ENCODE measurements around the gene DENND1A.

DENND1A gene

DNA sequence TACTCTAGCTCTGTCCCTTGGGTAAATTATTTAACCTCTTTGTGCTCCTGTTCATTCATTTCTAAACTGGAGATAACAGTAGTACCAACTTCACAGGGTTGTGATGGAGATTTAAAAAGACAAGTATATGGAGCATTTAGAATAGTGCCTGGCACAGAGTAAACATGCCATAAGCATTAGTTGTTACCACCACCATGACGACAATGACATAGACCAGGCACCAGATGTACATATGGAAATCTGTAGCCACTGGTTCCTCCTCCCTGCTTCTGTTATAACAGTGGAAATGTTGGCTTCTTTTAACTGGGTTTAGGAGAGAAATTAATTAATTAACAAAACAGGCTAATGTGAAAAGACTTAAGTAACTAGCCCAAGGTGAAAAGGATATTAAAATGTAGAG lies 217.5 kb downstream of the DENND1A start:
- DNase-seq (ENCODE audit: low read depth), result no peak
- TF ChIP-seq, protein P1, sequence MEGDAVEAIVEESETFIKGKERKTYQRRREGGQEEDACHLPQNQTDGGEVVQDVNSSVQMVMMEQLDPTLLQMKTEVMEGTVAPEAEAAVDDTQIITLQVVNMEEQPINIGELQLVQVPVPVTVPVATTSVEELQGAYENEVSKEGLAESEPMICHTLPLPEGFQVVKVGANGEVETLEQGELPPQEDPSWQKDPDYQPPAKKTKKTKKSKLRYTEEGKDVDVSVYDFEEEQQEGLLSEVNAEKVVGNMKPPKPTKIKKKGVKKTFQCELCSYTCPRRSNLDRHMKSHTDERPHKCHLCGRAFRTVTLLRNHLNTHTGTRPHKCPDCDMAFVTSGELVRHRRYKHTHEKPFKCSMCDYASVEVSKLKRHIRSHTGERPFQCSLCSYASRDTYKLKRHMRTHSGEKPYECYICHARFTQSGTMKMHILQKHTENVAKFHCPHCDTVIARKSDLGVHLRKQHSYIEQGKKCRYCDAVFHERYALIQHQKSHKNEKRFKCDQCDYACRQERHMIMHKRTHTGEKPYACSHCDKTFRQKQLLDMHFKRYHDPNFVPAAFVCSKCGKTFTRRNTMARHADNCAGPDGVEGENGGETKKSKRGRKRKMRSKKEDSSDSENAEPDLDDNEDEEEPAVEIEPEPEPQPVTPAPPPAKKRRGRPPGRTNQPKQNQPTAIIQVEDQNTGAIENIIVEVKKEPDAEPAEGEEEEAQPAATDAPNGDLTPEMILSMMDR (IDR thresholded peaks at IDR 0.05; ENCODE audit: low read depth, low read length, missing control alignments), result no peak
- no peak overlapping the region for H3K4me3 ChIP-seq (ENCODE audit: low read depth, low read length)
- in situ Hi-C loops (cut with HindIII; ENCODE audit: low sequenced_read_pairs), result no loop called here

DNA sequence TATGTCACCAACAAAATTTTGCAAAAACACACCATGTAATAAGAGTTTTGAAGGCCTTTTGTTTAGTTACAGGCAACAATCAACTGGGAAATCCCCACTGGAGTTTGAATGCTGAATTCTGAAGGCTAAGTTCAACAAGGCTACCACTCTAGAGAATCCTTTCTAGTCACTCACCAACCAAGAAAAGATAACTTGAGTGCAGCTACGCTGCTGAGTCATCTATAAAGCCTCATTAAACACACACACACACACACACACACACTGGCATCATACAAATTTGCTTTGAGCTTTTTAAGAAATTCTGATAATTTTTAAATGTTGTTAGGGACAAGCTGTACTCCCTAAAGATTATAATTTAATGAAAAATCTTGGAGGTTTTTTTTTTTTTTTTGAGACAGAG lies 219.6 kb downstream of the DENND1A start:
- DNase-seq (ENCODE audit: low read depth), result peak; percentile 31
- in situ Hi-C loops (cut with HindIII; ENCODE audit: low sequenced_read_pairs), result no loop called here
- TF ChIP-seq, protein P1 (IDR thresholded peaks at IDR 0.05; ENCODE audit: low read depth, low read length, missing control alignments), result no peak
- no peak overlapping the region for H3K4me3 ChIP-seq (ENCODE audit: low read depth, low read length)

DNA sequence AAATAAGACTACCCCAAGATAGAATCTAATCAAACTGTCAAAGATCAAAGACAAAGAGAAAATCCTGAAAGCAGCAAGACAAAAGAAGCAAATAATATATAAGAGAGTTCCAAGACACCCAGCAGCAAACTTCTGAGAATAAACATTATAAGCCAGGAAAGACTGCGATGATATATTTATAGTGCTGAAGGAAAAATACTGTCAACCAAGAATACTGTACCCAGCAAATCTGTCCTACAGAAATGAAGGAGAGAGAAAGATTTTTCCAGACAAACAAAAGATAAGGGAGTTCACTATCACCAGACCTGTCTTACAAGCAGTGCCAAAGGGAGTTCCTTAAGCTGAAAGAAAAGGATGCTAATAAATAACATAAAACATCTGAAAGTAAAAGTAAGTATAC lies 227.4 kb downstream of the DENND1A start:
- TF ChIP-seq, protein P1 (IDR thresholded peaks at IDR 0.05; ENCODE audit: low read depth, low read length, missing control alignments), result no peak
- in situ Hi-C loops (cut with HindIII; ENCODE audit: low sequenced_read_pairs), result no loop called here
- DNase-seq (ENCODE audit: low read depth), result no peak
- H3K4me3 ChIP-seq (ENCODE audit: low read depth, low read length), result no peak overlapping the region

DNA sequence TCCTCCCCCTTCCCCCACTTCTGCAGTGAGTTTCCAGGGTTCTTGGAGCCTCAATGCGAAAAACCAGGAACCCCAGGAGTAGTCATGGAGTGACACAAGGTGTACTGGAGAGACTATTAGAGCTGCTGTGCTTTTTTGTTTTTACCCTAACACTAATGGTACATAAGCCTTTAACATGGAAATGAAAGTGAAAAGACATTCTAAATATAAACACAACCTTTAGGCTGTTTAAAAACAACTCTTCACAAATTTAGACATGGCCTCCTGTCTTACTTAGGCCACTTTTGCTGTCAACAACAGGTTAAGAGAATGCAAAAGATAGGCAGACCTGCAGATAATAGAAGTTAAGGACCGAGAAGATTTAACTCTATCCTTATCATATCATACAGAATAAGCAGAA lies 232.2 kb downstream of the DENND1A start:
- in situ Hi-C loops (cut with HindIII; ENCODE audit: low sequenced_read_pairs), result no loop called here
- no peak overlapping the region for H3K4me3 ChIP-seq (ENCODE audit: low read depth, low read length)
- TF ChIP-seq, protein P1 (IDR thresholded peaks at IDR 0.05; ENCODE audit: low read depth, low read length, missing control alignments), result no peak
- no peak for DNase-seq (ENCODE audit: low read depth)

DNA sequence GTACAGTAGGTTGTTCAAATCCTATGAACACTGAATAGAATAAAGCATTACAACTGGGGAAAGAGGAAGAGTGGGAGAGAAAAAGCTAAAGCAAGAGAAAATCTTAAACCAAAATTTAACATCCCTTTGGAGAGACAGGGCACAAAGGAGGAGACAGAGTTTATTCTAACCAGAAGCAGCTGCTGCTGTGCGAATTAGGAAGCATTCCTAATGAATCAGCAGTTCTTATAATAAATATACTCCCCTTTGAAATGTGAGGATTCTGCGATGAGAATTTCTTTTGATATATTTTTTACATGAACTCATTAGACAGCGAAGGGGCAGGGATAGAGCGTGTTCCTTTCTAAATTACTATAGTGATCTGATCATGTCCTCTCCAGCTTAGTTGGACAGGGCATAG lies 233.4 kb downstream of the DENND1A start:
- TF ChIP-seq, protein P1 (IDR thresholded peaks at IDR 0.05; ENCODE audit: low read depth, low read length, missing control alignments), result no peak
- no peak for DNase-seq (ENCODE audit: low read depth)
- H3K4me3 ChIP-seq (ENCODE audit: low read depth, low read length), result no peak overlapping the region
- in situ Hi-C loops (cut with HindIII; ENCODE audit: low sequenced_read_pairs), result no loop called here

DNA sequence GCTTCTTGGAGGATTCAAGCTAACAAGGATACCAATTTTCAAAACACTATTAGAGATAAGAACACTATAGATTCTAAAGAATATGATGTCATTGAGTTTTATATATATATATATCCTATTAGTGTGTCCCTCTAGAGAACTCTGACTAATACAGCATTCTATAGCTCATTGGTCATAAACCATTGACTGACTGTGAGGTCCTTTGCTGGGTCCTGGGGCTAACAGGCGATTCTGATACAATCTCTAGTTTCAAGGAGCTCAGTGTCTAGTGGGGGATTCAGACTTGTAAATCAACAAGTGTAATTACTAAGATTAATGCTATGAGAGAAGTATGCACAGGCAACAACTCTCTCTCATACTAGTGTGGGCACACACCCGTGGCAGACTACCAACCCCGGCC lies 234.5 kb downstream of the DENND1A start:
- DNase-seq (ENCODE audit: low read depth), result no peak
- in situ Hi-C loops (cut with HindIII; ENCODE audit: low sequenced_read_pairs), result no loop called here
- TF ChIP-seq, protein P1 (IDR thresholded peaks at IDR 0.05; ENCODE audit: low read depth, low read length, missing control alignments), result no peak
- no peak overlapping the region for H3K4me3 ChIP-seq (ENCODE audit: low read depth, low read length)

DNA sequence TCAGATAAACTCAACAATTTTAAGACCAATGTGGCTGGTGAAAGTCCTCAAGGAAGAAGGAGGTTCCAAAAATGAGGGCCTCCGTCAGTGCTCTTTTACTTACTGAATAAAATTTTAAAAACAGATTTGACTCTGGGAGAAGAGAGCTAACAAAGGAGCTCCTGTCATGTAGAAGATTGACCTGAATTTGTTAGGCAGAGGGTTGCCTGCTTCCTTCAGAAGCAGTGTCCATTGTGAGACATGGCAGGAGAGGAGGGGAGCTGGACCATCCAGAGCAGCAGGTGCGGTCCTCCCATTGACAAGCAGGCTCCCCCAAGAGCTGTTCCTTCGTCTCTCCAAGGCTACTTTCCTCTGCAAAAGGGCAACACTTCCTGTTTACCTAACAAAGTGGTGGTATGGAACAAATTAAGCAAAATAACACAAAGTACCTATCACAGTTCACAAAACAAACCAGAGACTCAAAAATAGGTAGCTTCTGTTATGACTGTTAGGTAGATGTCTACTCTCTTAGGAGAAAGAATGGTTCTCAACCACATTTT lies 238.1 kb downstream of the DENND1A start:
- in situ Hi-C loops (cut with HindIII; ENCODE audit: low sequenced_read_pairs), result no loop called here

More for the DNA sequence above, 238.1 kb downstream of the DENND1A start:
- DNase-seq (ENCODE audit: low read depth), result no peak
- H3K4me3 ChIP-seq (ENCODE audit: low read depth, low read length), result no peak overlapping the region
- TF ChIP-seq, protein P1 (IDR thresholded peaks at IDR 0.05; ENCODE audit: low read depth, low read length, missing control alignments), result no peak
